GM18907 (cell line): ENCODE results near the gene TMA16.
"Not testable (repeated sequence)": the region's sequence is repeated elsewhere in the genome, so short reads cannot be mapped to it uniquely, and the experiment has no call there.

Experiments
- ATAC-seq: cut with Tn5 transposase; IDR thresholded peaks from one replicate; pipeline ENCODE4 v1.9.1; 2021; ENCODE audit warnings: mild to moderate bottlenecking, moderate library complexity; ENCODE audit not compliant: unreplicated experiment

The TMA16 gene

GRCh38 chr4:163505374-163505773, 10.9 kb downstream of the TMA16 start:
- no peak for ATAC-seq

DNA sequence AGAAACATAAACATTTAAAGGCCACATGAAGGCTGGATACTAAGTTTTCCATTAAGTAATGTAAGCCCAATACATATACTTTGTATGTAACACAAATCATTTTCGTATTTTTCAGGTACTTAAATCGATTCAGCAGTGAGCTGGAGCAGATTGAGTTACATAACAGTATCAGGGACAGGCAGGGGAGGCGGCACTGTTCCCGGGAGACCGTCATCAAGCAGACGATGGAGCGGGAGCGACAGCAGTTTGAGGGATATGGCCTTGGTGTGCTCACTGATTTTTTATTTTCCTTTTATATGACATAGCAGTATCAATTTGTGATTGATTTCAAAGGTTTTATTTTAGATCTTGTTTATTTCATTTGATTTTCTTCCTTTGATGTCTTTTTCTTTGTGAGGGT, 20.7 kb downstream of the TMA16 start:
- no peak for ATAC-seq

DNA sequence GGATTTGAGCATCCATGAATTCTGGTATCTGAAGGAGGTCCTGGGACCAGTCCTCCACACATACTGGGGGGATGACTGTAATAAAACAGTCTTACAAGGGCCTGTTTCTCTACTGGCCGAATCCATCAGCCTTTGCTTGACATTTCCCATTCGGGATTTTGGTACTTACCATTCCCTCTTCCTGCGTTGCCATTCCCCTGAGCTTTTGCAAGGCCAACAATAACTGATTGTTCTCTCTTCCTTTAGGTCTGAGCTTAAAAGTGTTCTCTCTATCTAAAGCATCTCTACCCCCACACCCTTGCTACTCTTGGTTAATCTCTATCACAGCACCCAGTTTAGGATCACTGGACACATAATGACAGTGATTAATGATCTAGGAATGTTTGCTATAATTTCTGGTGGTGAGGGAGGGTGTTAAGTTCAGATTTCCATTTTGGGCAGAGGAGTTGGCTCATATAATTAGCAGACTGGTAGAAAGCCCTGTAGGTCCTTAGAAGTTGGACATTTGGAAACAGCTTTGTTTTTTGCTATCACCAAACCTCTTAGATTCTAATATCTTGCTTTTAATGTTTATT, 29.4 kb downstream of the TMA16 start:
- no peak for ATAC-seq

DNA sequence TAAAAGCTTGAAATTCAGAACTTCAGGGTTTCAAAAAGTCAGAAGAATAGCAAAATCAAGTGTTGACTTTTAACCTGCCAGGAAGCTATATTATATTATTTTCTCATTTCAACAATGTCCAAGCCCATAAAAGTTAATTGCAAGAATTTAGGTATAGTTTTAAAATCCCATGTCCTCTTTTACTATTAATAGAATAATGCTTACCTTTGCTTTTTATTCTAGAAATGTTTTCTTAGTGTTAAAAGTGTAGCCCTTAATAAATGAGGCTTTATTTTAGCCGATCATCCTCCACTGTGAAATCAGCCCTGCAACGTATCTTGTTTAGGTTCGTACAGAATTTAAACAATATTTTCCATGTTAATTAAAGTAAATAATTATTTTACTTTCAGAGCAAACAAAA, 31.5 kb downstream of the TMA16 start:
- ATAC-seq = no peak

DNA sequence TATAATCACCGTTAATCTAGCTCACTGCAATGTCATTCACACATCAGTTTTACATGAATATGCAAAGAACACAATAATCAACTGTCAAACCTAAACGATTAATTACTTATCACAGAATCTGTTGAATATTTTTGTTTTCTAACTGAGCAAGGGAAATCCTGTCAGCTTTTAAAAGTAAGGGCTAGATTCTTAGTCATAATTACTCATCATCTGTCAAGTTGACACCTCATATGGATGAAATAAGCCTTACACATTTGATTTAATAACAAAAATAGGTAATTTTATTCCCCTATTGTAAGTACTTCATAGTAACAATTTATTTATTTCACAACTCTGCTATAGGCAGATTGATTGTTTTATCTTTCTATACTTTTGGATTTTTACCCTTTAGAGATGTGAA, 32.7 kb downstream of the TMA16 start:
- no peak for ATAC-seq

DNA sequence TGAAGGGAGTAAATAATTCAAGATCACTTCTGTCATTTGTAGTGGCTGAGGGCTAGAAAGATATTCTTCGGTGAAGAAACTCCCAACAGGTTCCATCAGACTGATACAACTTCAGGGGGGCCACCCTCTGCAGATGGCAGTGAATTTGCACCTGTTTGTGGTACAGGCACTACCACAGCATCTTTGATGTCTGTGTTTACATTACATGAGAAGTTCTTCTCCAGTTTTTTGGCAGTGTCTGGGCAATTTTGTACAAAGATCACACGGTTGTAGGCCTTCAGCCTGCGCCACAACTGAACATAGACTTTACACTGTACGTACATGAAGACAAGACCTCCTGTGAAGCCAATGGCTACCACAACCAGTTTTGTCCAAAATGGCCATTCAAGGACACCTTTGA, 34.2 kb downstream of the TMA16 start:
- no peak for ATAC-seq

DNA sequence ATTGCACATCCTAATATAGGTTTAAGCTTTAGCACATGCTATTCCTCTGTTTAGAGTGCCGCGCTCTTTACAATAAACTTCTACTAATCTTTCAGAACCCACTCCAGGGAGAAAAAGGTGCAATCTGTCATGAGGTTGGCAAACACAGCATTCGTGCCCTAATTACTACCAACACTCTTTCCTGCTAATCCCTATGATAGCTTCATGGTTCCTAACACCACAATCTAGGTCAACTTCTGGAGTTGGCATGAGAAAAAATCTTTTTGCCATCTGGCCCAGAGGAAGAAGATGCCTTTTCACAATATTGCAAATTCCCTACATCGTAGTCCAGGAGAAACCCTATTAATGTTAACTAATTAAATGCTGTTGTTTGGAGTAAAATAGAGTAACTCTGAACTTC, 39.6 kb downstream of the TMA16 start:
- ATAC-seq = no peak

GRCh38 chr4:163535657-163536056, 41.2 kb downstream of the TMA16 start:
- ATAC-seq = no peak

GRCh38 chr4:163536091-163536490, 41.6 kb downstream of the TMA16 start:
- ATAC-seq = no peak

DNA sequence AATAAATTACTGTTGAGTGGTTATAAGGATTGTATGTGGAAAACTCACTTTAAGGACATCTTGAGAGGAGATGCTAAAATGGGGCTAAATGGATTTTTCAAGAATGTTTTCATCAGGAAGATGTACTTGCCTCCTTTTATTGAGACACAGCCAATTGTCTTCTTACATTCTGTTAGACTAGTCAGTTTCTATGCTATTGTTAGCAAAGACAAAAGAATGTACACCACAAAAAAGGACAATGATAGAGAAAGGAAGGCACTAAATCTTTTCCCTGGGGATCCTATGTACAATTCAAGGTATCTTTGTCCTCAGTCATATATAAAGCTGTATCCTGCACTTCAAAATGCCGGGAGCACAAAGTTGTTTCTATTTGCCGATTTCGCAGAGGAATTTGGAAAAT, 42.6 kb downstream of the TMA16 start:
- no peak for ATAC-seq

GRCh38 chr4:163538820-163539219, 44.3 kb downstream of the TMA16 start:
- ATAC-seq = not testable (repeated sequence)

- no peak for ATAC-seq
These were observed 46.0 kb downstream of the TMA16 start for GRCh38 chr4:163540448-163540847.

- no peak for ATAC-seq
These were observed 46.5 kb downstream of the TMA16 start for GRCh38 chr4:163540977-163541376.

DNA sequence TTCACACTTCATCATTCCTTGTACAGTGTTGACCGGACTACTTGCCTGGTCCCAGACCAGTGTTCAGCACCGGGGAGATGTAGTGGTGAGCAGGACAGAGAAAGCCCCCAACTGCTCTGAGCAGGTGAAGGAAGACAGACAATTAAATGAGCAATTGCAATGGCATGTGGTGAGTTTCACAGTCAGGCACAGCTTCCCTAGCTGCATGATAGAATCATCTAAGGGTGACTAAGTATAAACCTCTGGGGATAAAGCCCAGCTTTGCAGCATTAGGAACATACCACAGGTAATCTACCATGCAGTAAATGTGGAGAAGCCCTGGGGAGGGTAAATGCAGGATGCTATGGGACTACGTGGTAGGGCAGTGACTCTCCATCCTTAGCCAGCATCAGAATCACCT, 47.8 kb downstream of the TMA16 start:
- ATAC-seq = no peak

DNA sequence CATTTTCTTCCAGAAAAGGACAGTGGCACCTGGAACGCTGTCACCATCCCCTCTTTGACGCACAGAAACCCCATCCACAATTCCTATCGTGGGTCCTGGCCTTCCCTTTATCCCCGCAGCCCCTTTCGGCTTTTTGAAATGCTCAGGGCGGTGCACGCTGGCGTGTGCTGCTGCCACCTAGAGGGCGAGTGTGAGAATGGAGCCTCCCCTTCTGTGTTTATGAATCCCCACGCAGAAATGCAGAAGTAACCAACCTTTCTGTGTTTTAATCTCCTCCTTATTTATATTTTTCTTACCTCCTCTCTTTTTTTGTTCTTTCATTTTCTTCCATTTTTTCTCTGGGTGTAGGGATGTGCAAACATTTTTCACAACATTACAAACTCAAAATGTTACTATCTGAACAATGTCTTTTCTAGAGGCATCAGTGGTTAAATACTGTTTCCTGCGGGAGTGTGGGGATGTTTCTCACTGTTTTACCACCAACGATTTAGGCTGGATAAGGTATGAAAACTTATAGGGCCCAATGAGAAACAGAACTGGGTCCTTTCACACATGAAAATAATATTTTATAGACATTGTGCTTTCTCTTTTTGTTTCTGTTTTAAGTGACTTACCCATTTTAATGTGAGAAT, 50.0 kb downstream of the TMA16 start:
- peak; percentile 88 for ATAC-seq

GRCh38 chr4:163548481-163549243, 54.2 kb downstream of the TMA16 start:
- ATAC-seq = peak; percentile 59

- ATAC-seq = no peak
These were observed 56.4 kb downstream of the TMA16 start for GRCh38 chr4:163550869-163551267.

GRCh38 chr4:163553146-163553545, 58.7 kb downstream of the TMA16 start:
- ATAC-seq = no peak

GRCh38 chr4:163554870-163555465, 60.5 kb downstream of the TMA16 start:
- no peak for ATAC-seq

DNA sequence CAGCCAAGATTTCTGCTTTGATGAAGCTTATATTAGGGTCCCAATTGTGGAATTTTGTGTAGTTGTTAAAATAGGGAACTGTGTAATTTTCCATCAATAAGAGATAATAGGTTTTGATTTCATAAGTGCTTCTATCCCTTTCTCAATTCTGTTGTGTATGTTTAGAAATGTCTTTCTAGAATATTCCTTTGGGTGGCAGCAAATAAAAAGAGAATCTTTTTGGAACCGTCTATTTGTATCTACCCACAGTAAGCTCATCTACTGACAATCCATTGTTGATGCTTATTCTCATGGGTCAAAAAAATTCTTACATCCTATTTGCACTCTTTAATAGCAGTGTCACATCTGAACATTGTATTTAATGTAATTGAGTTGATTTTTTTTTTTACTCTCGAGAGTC, 61.7 kb downstream of the TMA16 start:
- ATAC-seq = peak; percentile 46

DNA sequence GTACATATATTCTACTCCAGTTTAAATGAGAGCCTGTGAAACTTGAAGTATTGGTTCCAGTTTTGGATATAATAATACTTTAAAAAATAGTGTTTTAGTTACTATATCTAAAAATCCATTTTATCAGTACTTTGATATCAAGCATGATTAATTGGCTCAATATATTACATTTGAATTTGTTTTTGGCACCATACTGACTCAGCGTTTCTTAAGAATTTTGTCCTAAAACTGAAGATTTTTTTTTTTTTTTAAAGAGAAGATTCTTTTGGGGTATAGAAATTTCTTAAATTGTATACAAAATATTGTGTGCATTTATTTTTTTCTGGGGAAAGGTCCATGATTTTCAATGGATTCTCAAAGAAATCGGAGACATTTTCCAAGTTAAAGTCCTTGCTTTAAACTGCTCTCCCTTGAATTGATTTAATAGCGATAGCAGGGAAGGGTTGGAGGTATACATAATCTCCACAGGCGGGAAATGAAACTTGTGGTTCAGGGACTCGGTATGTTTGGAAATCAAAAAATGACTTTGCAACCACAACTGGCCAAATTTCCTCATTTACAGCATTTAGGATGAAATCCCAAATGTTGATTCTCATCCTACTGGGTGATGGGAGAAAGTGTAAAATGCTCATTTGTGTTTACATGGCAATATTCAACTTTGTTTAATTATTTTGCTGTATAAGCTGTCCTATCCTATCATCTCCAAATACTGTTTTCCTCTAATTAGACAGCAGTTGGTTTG, 62.3 kb downstream of the TMA16 start:
- no peak for ATAC-seq
